Kidney (tissue), 14 donors: ENCODE results near the gene SUGCT. TPM values are rescaled to one million over a fixed set of nuclear protein-coding genes. Genes with fewer than 3 reads are reported as not detected.
"Not testable (repeated sequence)": the region's sequence is repeated elsewhere in the genome, so short reads cannot be mapped to it uniquely, and the experiment has no call there.

ENCODE experiments used
- DNase-seq, 5 donors: peaks; one replicate each; pipeline ENCODE4 v3.0.0-alpha.2; 2013 to 2020
- FAIRE-seq: peaks from 2 replicates; lab custom pipeline; 2012; peaks lifted over from hg19 to GRCh38; lab: Jason Lieb, UNC
- H3K27ac ChIP-seq, 2 donors: one replicate each; pipeline ENCODE4 v1.7.0; 2013; ENCODE audit warnings: low read depth in 2 of 2, low read length in 2 of 2, inconsistent platforms in 1 of 2
- H3K27me3 ChIP-seq: one replicate; pipeline ENCODE4 v1.7.1; 2013; ENCODE audit warnings: low read length, inconsistent platforms; ENCODE audit not compliant: control insufficient read depth, insufficient read depth
- H3K36me3 ChIP-seq, 3 donors: one replicate each; pipeline versions ENCODE4 v1.7.0 to v1.7.1; 2013; ENCODE audit warnings: low read length in 3 of 3, control low read depth in 1 of 3, inconsistent platforms in 1 of 3; ENCODE audit not compliant: insufficient read depth in 3 of 3, control insufficient read depth in 2 of 3
- H3K4me1 ChIP-seq, 3 donors: one replicate each; pipeline versions ENCODE4 v1.7.0 to v1.7.1; 2013; ENCODE audit warnings: low read length in 3 of 3, inconsistent platforms in 1 of 3, low read depth in 1 of 3; ENCODE audit not compliant: control insufficient read depth in 2 of 3, insufficient read depth in 2 of 3
- H3K4me3 ChIP-seq, 3 donors: one replicate each; pipeline versions ENCODE4 v1.7.0 to v1.8.1; 2013; ENCODE audit warnings: low read length in 3 of 3, control low read depth in 1 of 3, inconsistent platforms in 1 of 3
- H3K9ac ChIP-seq, 3 donors: one replicate each; pipeline versions ENCODE4 v1.7.0 to v1.7.1; 2013; ENCODE audit warnings: low read length in 3 of 3, control low read depth in 1 of 3, inconsistent platforms in 1 of 3
- H3K9me3 ChIP-seq, 3 donors: one replicate each; pipeline versions ENCODE4 v1.7.0 to v1.7.1; 2013; ENCODE audit warnings: low read length in 3 of 3, control low read depth in 1 of 3, inconsistent platforms in 1 of 3; ENCODE audit not compliant: control insufficient read depth in 2 of 3, insufficient read depth in 1 of 3
- CTCF ChIP-seq: IDR thresholded peaks from 3 replicates; pipeline ENCODE4 v1.5.1; 2012; ENCODE audit warnings: mild to moderate bottlenecking, moderate library complexity, borderline replicate concordance; ENCODE audit not compliant: insufficient read depth; ENCODE audit errors: extremely low read depth
- intact Hi-C: fragments of 100-400 bp; cut with DNase I; formaldehyde crosslinking; loops from one replicate; pipeline ENCODE4 v1.11.1; 2022
- polyA plus RNA-seq: library from polyadenylated mRNA; stranded (reverse); fragments of 350-450 nt; fragmentation: Illumina TruSeq; extraction: RNeasy Lipid Tissue Mini Kit (QIAGEN cat#74804); gene quantifications from one replicate; pipeline ENCODE4 v1.2.3, GENCODE V29; 2014; ENCODE audit warnings: low read depth, low replicate concordance; ENCODE audit not compliant: insufficient read depth
- total RNA-seq: library from RNA; stranded (reverse); fragmentation: NEBNext Ultra II Directional; extraction: Animal tissue kit (Norgen Biotek cat#: 25700); gene quantifications from one replicate; pipeline ENCODE4 v1.2.1, GENCODE V29; 2021
- donor health status: control.
- donor health status: control.
- donor health status: control.
- donor health status: control.
- donor health status: control.
- donor health status: DM: yes; HTN: yes; CAD: no.
- donor health status: Normal renal cell carcinoma (clear cell type).

Gene SUGCT
- total and polyA plus RNA-seq, 2 donors from 2014 or later, result 7.6 to 45.1 TPM

GRCh38 chr7:40649247-40649646, 514.4 kb downstream of the SUGCT start:
- FAIRE-seq, result no peak
- no peak for DNase-seq
- no peak for TF ChIP-seq CTCF
- no peaks in the 10 kb centered on the region for H3K36me3 ChIP-seq
- H3K9me3 ChIP-seq, result no peaks in the 10 kb centered on the region
- no peak overlapping the region for H3K9ac ChIP-seq
- no peaks in the 10 kb centered on the region for H3K4me1 ChIP-seq
- no peak overlapping the region for H3K27ac ChIP-seq
- H3K27me3 ChIP-seq, result no peaks in the 10 kb centered on the region
- intact Hi-C loops, result no loop called here
- no peak overlapping the region for H3K4me3 ChIP-seq

GRCh38 chr7:40650903-40651302, 516.1 kb downstream of the SUGCT start:
- intact Hi-C loops, H3K4me3 ChIP-seq, H3K27ac ChIP-seq, DNase-seq, H3K27me3 ChIP-seq, H3K36me3 ChIP-seq, H3K9ac ChIP-seq, H3K9me3 ChIP-seq, H3K4me1 ChIP-seq, FAIRE-seq: not testable (repeated sequence)

- Histone ChIP-seq H3K4me3 (no peak overlapping the region), H3K9me3 (no peaks in the 10 kb centered on the region), H3K36me3 (no peaks in the 10 kb centered on the region), H3K27me3 (no peaks in the 10 kb centered on the region), H3K27ac (no peak overlapping the region), H3K9ac (no peak overlapping the region), H3K4me1 (no peaks in the 10 kb centered on the region)
- intact Hi-C loops, result no loop called here
- DNase-seq (no peak), FAIRE-seq (no peak)
- no peak for TF ChIP-seq CTCF
Observed at GRCh38 chr7:40654171-40654570, 519.4 kb downstream of the SUGCT start.

- no peaks in the 10 kb centered on the region for H3K36me3 ChIP-seq
- DNase-seq (no peak), FAIRE-seq (no peak)
- no peaks in the 10 kb centered on the region for H3K27me3 ChIP-seq
- H3K9me3 ChIP-seq, result no peaks in the 10 kb centered on the region
- no peaks in the 10 kb centered on the region for H3K4me1 ChIP-seq
- H3K4me3 ChIP-seq, result no peak overlapping the region
- H3K9ac ChIP-seq, result no peak overlapping the region
- intact Hi-C loops, result no loop called here
- no peak overlapping the region for H3K27ac ChIP-seq
- TF ChIP-seq CTCF, result no peak
Observed at GRCh38 chr7:40655426-40655825, 520.6 kb downstream of the SUGCT start.
